Fibroblast of villous mesenchyme (primary cell): Measurements from ENCODE around the gene SLC2A13. TPM values are rescaled to one million over a fixed set of nuclear protein-coding genes. Genes with fewer than 3 reads are reported as not detected.
"Not testable (repeated sequence)": the region's sequence is repeated elsewhere in the genome, so short reads cannot be mapped to it uniquely, and the experiment has no call there.

Experiments used
- DNase-seq: peaks from one replicate; pipeline ENCODE4 v3.0.0-alpha.2; 2010; ENCODE audit warnings: low read depth
- H3K4me3 ChIP-seq: 2 replicates; pipeline ENCODE4 v1.5.1; 2011; ENCODE audit warnings: low read depth, mild to moderate bottlenecking, low read length
- CTCF ChIP-seq: IDR thresholded peaks from 2 replicates; pipeline ENCODE4 v1.5.1; 2012; ENCODE audit warnings: low read depth, mild to moderate bottlenecking, low read length; ENCODE audit not compliant: insufficient read depth
- total RNA-seq: library from RNA; depleted of rRNA; stranded (reverse); fragments of >200 nt; gene quantifications from 2 replicates; pipeline ENCODE4 v1.2.3, GENCODE V29; 2012

SLC2A13 gene
- total RNA-seq, 1 donor: 16.4 TPM

DNA sequence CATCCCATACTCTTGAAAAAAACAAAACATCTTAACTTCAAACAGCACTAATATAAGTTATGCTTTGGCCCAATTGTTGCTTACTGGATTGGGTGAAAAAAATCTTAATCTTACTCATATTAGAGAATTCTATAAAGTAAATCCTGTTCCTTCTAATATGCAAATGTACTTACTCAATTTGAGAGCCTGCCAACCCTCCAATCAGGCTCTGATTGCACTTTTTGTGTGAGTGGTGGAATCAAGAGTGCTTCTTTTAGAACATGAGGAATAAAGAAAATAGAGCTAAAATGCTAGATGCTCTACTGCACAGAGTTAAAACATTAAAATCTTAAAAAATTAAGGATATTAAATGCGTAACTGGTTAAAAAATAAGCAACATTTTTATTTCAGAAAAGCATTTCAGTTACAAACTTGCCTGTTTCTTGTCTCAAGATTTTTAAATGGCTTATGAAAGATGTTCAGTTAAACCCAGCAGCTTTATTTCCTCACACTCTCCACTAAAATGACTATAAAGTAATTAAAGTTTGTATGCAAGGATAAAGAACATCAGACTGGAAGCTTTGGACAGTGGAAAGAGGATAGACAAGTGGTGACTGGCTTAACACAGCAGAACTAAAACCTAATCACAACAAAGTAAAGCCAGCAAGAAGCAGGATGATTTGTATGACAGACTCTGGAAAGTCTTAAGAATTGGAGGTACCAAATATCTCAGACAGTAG is 177.5 kb downstream of the SLC2A13 start:
- no peak for TF ChIP-seq CTCF
- DNase-seq: no peak
- H3K4me3 ChIP-seq: no peak overlapping the region

- TF ChIP-seq CTCF: no peak
- no peak for DNase-seq
- no peak overlapping the region for H3K4me3 ChIP-seq
Observed at GRCh38 chr12:39923364-39923763, 182.5 kb downstream of the SLC2A13 start.

GRCh38 chr12:39922598-39922997 is 183.3 kb downstream of the SLC2A13 start:
- DNase-seq: peak; percentile 54
- not testable (repeated sequence) for H3K4me3 ChIP-seq

DNA sequence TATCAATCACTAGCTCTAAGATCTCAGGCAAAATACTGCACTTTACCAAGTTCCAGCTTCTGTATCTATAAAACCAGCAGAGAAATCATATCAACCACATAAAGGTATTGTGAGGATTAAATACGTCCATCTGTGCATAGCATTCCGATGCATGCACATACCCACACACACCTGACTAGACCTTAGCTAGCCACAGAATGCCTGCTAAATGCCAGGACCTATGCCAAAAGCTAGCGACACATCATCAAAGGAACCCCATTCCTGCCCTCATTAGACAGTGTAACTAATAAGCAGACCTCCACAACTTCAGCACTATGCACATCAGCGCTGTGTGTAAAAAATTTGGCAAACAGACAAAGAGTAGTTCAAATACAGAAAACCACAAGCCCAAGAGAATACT is 185.2 kb downstream of the SLC2A13 start:
- no peak for DNase-seq
- H3K4me3 ChIP-seq: no peak overlapping the region
- no peak for TF ChIP-seq CTCF

DNA sequence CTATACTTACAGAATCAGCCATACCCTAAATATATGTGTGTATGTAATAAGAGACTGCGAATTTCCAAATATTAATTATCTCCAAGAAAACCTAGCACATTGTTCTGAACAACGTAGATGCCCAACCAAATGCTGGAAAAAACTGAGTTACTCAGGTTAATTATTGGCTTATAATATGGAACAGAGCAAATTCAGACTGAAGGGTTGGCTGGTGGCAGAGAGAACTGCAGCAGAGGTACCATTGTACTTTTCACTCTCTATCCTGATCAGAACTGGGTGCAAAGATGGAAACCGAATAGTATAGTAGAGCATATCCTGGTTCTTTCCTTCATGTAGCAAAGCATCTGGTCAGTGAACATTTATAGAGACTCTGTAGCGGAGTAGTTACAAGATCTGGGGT is 185.7 kb downstream of the SLC2A13 start:
- no peak for DNase-seq
- no peak overlapping the region for H3K4me3 ChIP-seq
- TF ChIP-seq CTCF: no peak

DNA sequence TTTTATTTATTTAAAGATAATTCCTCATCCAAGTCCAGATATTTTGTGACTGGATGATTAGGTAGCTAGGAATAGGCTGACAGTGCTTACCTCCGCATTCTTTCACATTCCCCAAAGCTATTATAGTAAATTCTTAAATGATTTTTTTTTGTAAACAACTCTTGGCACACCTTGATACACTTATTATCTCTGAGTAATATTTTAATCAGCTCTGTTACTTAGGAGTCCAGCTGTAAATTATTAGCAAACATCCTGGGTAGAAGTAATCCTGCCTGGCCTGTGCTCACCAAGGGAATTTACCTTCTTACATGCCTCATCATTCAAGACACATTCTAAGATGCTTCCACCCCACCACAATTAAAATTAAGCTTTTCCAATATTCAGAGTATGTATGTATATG is 186.1 kb downstream of the SLC2A13 start:
- TF ChIP-seq CTCF: no peak
- DNase-seq: no peak
- no peak overlapping the region for H3K4me3 ChIP-seq

- no peak for TF ChIP-seq CTCF
- H3K4me3 ChIP-seq: no peak overlapping the region
- DNase-seq: no peak
Observed at GRCh38 chr12:39915249-39915648, 190.6 kb downstream of the SLC2A13 start.
